ENCODE measurements around the gene F10.
"Not testable (repeated sequence)": the region's sequence is repeated elsewhere in the genome, so short reads cannot be mapped to it uniquely, and the experiment has no call there.

The F10 gene

DNA sequence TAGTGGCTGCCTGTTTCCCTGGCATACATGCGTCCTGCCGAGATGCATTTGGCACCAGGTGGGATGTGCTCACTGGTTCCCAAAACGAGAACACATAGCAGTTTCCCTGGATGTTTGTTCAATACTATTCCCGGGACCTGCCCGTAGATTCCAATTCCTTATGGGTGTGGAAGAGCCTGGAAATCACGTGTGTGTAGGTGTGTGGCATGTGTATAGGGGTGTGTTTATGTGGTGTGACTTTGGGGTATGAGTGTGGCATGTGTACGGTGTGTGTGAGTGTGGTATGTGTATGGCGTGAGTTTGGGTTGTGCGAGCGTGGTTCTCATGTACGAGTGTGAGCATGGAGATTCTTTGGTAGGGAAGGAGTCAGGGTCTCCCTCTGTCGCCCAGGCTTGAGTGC, 19.9 kb upstream of the F10 start:
- no peak for DNase-seq

DNA sequence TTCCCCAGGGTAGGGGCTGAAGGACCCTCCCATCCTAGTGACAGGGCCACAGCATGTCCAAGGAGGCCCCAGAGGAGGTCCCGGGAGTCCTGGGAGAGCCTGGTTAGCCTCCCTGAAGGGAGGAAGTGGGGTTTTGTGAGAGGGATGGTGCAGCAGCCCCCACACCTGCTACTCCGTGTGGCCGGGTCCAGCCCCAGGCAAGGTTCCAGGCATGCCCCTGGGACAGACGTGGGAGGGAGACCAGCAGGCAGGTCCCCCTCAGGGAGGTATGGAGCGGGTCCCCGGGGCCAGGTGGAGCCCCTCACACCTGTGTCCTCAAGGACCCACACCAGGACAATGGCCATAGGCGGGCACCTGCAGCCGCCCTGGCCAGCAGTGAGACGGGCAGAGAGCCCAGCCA, 19.0 kb upstream of the F10 start:
- no peak for DNase-seq

GRCh38 chr13:113105032-113105920, 17.3 kb upstream of the F10 start, which contains the start of gene F7:
TSS of gene F7 (plus strand) at chr13:113105791. CDS start at chr13:113105842, 51 bp downstream.
- peak; percentile 43 for DNase-seq

DNA sequence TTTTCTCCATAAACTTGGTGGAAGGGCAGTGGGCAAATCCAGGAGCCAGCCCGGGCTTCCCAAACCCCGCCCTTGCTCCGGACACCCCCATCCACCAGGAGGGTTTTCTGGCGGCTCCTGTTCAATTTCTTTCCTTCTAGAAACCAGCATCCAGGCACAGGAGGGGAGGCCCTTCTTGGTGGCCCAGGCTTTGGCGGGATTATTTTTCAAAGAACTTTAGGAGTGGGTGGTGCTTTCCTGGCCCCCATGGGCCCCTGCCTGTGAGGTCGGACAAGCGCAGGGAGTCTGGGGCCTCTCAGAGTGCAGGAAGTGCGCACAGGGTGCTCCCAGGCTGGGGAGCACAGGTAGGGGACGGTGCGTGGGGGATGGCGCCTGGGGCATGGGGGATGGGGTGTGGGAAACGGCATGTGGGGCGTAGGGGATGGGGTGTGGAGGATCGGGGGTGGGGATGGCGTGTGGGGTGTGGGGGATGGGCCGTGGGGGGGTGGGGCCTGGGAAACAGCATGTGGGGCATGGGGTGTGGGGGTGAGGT, 16.6 kb upstream of the F10 start:
- DNase-seq, result no peak

DNA sequence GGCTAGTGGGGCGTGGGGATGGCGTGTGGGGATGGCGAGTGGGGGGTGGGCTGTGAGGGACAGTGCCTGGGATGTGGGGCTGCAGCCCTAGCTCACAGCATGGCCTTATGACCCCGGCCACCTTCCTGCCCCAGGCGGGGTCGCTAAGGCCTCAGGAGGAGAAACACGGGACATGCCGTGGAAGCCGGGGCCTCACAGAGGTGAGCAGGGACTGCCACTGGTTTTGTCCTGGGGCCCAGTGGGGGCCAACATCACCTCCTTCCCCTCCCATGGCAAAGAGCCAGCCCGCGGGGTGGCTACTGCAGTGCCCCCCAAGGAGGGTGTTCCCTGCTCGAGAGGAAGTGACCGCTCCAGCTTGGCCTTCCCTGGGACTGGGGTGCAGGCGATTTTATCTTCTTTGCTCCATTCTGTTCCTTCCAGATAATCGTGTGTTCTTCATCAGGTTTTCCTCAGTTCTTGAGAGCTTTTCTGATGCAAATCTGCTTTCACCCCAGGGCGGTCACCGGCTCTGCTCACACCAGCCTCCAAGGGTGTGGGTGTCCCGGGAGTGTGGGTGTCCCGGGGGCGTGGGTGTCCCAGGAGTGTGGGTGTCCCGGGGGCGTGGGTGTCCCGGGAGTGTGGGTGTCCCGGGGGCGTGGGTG, 15.8 kb upstream of the F10 start:
- no peak for DNase-seq

- DNase-seq, result not testable (repeated sequence)
Observed at GRCh38 chr13:113108521-113108920, 14.1 kb upstream of the F10 start.

DNA sequence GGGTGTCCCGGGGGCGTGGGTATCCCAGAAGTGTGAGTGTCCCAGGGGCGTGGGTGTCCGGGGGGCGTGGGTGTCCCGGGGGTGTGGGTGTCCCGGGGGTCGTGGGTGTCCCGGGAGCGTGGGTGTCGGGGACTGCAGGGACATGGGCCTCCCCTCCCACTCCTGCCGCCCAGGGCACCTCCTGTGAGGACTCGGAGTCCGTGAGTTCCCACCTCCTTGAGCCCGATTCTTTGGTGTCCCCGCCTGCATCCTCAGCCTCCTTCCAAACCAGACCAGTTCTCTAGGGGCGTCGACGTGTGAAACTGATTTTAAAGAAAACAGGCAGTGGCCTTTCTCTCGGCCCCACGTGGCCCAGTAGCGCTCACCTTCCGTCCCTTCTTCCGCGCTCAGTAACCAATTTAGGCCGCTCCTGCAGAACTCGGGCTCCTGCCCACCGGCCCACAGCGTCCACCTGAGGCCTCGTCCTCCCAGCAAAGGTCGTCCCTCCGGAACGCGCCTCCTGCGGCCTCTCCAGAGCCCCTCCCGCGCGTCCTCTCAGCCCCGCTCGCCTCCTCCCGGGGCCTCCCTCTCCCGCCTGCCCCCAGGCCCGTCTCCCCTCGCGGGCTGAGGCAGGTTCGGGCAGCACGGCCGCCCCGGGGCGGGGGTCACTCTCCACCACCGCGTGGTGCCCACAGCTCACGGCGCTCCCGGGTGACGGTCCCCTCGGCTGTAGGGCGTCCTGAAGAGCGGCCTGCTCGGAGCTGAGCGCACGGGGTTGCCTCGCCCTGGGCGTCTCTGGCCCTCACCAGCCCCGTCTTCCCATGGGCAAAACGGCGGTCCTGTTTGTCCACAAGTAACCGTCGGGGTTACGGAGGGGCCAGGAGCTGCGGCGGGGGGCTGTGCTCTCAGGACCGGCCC, 13.2 kb upstream of the F10 start:
- DNase-seq, result no peak

DNA sequence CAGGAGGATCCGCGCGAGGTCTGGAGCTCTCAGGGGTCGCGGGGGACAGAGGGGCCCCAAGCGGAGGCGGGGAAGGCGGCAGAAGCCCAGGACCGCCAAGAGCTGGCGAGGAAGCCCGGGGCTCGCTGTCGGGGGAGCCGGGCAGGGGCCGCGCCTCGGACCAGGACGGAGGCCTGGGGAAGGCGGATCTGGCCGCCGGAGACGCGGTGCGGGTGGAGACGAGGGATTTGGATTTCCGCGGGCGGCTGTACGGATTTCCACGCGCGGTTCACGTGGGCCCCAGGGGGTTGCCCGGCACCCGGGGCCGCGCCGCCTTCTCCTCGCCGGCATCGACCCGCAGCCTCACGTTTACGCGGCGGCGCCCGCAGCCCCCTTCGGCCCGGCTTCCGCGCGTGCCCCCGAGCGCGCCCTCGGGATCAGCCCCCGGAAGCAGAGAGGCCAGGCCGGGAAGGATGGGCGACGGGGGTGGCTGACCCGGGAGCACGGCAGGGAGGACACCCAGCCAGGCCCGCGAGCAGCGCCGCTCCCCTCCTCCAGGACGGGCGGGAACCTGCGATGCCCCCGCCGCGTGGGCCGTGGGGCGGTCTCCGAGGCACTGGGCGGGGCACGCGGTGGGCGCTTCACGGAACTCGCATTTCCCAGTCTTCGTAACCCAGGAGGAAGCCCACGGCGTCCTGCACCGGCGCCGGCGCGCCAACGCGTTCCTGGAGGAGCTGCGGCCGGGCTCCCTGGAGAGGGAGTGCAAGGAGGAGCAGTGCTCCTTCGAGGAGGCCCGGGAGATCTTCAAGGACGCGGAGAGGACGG, 12.3 kb upstream of the F10 start:
- no peak for DNase-seq

DNA sequence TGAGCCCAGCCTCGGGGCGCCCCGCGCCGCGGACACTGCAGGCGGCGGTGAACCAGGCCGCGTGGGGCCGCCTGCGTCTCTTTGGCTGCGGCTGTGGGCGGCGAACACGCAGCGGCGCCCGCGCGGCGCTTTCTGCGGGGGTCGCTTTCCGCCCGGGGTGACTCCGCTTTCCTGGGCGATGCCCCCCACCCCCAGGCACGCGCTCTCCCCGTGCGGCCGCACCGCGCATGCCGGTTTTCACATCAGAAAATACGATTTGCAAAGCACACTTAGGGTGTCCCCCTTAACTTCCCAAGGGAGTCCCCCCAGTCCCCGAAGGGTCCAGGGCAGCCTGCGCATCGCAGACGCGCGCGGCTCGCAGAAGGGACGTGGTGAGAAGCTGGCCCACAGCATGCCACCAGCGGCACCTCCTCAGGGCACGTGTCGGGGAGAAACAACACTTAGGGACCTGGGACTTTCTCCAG, 11.7 kb upstream of the F10 start:
- no peak for DNase-seq

- not testable (repeated sequence) for DNase-seq
Observed at GRCh38 chr13:113111821-113112220, 10.8 kb upstream of the F10 start.

DNA sequence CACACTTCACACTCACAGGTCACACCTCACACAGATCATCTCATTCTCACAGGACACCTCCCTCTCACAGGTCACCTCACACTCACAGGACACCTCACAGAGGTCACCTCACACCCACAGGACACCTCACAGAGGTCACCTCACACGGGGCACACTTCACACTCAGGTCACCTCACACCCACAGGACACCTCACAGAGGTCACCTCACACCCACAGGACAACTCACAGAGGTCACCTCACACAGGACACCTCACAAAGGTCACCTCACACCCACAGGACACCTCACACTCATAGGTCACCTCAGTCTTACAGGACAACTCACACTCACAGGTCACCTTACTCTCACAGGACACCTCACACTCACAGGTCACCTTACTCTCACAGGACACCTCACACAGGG, 10.1 kb upstream of the F10 start:
- not testable (repeated sequence) for DNase-seq

DNA sequence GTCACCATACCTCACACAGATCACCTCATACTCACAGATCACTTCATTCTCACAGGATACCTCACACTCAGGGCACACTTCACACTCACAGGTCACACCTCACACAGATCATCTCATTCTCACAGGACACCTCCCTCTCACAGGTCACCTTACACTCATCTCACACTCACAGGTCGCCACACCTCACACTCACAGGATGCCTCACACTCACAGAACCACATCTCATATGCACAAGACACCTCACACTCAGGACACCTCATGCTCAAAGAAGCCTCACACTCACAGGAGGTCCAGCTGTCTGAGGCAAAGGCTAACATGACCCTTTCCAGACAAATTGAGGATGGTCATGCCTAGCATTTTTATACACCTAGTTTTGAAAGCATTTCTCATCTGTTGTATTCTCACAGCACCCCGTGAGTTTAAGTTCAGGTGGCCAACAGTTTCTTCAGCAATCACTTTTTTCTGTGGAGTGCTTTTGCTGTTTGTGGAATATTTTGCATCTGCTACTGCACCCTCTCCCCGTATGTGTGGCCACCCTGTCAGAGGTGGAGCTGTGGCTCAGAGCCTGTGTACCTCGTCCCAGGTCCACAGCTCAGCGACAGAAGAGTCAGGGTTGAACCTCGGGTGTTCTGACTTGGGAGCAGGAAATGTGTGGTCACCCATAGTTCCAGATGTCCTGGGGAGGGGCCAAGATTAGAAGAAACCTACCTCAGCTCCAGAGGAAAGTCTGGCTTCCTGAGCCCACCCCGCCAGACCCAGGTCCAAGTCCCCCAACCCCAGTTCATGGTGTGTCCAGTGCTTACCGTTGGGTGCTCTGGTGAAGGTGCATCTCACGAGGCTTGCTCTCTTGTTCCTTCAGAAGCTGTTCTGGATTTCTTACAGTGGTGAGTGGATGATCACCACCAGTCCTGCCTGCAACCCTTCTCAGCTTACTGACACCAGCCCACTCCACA, 9.4 kb upstream of the F10 start:
- no peak for DNase-seq

DNA sequence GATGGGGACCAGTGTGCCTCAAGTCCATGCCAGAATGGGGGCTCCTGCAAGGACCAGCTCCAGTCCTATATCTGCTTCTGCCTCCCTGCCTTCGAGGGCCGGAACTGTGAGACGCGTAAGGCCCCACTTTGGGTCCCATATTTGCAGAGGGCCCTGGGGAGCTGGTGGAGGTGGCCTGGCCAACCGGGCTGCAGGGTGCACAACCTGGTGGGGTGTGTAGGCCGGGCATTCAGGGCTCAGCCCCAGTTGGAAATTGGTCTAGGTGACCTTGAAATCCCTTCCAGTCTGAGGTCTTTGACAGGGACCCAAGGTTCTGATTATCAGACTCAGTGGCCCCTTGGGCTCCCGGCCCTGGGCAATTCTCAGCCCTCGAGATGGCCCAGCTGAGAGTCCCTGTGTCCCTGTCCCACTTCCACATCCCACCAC, 8.7 kb upstream of the F10 start:
- no peak for DNase-seq

- DNase-seq, result no peak
Observed at GRCh38 chr13:113114511-113115362, 7.9 kb upstream of the F10 start.

GRCh38 chr13:113115363-113116205, 7.0 kb upstream of the F10 start:
- DNase-seq, result no peak

DNA sequence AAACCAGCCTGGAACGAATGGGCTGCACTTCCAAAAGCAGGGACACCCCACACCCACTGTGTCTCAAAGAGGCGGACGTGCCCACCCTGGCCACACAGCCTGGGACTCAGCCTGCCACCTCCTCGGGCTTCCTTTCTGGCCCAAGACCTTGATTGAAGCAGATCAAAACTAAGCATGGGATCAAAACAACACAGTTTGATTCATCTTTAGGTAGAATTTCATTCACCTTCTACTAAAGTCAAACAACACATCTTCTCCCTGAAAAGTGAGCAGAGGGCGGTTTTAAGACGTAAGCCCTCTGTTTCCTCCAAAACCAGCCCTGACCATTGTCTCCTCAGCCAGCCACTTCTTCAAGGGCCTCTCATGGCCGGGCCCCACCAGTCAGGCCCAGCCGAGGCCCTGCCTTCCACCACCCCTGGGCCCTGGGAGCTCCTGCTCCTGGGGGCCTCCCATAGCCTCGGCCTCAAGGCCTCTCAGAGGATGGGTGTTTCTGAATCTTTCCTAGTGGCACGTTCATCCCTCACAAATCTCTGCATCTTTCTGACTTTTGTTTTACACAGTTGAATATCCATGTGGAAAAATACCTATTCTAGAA, 6.3 kb upstream of the F10 start:
- no peak for DNase-seq

DNA sequence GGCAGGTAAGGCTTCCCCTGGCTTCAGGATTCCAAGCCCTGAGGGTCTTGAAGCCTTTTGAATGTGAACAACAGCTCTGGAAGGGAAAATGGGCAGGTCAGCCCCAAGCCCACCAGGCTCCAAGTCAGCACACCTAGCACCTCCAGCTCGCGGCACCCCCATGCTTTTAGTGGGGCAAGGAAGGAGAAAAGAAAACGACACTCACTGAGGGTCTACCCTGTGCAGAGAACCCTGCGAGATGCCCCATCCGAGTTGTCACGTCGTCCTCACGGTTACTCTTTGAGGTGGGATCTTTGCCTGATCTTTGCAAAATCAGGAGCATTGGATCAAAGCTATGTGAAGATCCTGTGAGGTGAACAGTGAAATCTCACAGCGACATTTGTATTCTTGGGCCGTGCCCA, 5.7 kb upstream of the F10 start:
- no peak for DNase-seq

GRCh38 chr13:113117335-113117872, 5.2 kb upstream of the F10 start:
- no peak for DNase-seq

All from NCI-H1436 (cell line).